Stimulated activated CD4-positive, alpha-beta T cell treated with anti-CD3 and anti-CD28 coated beads, TNF-alpha, amount 100 ng/mL, for 4 hours (primary cell): Measurements from ENCODE around the gene COX4I1.

Experiments
- DNase-seq, 3 experiments: peaks; one replicate each; pipeline ENCODE4 v3.0.0-alpha.2; 2020; ENCODE audit warnings: low read depth in 3 of 3

COX4I1 gene

DNA sequence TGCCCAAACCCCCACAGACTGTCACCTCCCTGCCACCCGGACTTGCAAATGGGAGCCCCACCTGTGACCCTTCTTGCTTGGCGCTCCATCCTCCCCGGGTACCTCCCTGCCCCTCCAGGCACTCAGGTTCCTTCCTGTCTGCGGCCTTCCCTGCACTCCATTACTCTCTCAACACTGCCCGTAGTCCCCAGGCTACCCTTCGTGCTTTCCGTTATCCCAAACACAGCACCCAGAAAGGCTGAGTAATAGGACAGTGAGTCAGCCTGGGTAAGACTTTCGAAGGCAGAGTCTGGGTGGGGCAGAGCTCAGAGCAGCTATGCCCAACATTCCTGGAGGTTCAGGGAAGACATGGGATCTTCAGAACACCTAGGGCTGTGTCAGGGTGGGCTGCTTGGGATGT lies 32.0 kb upstream of the COX4I1 start:
- DNase-seq, result no peak

DNA sequence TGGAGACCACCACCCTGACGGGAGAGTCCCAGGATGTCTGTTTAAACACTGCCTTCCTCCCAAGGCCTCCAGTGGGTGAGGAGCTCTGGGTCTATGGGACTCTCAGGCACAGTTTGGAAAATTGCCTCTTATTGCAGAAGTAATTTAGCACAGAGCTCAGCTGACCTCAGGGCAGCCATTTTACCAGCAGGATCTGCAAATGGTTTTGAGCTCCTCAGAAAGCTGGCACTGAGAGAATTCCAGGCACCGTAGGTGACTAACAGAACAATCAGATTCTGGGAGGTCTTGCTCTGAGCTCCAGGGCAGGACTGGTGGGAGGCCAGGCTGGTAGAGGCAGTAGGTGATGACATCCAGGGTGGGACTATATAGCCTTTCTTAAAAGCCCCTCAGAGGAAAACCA lies 31.3 kb upstream of the COX4I1 start:
- no peak for DNase-seq

DNA sequence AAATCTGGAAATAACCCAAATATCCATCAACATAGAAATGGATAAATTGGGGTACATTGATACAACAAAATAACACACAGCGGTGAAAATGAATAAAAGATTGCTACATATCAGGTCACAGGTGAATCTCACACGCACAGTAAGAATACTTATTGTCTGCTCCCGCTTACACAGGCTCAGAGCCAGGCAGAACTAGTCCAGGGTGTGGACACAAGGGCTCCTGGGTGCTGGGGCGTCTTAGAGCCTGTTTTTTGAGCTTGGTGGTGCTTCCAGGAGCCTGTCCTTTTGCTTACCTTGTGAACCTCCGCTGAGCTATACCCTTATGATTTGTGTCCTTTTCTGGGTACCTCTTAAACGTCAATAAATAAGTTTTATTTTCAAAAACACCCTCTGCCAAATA lies 28.8 kb upstream of the COX4I1 start:
- no peak for DNase-seq

DNA sequence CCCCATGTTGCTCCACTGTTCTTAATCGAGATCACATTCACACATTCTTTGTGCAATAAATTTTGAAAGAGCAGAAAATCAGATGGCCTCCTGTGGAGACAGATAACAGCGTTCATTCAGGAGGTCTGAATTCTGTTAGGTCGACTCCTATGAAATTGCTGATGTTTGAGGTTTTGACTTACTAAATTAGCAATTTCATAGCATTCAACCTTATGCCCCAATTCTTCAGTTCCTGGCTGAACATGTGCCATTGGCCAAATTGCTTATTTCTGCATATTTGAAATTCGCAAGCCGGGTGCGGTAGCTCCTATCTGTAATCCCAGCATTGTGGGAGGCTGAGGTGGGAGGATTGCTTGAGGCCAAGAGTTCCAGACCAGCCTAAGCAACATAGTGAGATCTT lies 26.5 kb upstream of the COX4I1 start:
- DNase-seq, result no peak

DNA sequence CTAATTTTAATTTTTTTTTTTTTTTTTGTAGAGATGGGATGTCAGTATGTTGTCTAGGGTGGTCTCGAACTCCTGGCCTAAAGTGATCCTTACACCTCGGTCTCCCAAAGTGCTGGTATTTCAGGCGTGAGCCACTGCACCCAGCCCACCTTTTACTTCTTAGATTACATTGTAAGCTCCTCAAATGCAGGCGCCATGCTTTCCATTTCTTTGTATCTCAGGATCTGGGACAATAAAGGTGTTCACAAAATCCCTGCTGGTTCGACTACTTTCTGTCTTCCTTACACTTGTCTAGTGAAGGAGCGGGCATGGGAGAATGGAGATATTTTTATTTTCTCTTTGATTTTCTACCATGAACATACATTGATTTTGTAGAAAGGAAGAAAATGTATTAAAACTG lies 25.4 kb upstream of the COX4I1 start:
- no peak for DNase-seq

DNA sequence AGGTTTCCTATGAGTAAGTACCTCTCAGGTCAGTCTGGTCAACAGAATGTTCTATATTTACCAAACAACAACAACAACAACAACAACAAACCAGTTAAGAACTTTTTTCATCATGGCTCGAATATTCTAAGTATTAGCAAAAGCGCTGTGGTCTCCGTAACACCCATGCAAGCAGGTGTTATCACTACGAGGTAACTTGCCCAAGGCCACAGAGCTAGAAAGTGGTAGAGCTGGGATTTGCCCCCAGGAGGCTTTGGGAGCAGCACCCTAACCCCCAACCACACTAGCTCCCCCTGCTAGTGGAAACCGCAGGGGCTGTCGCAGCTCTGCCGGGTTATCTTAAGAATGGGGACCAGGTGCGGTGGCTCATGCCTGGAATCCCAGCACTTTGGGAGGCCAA lies 24.7 kb upstream of the COX4I1 start:
- no peak for DNase-seq

DNA sequence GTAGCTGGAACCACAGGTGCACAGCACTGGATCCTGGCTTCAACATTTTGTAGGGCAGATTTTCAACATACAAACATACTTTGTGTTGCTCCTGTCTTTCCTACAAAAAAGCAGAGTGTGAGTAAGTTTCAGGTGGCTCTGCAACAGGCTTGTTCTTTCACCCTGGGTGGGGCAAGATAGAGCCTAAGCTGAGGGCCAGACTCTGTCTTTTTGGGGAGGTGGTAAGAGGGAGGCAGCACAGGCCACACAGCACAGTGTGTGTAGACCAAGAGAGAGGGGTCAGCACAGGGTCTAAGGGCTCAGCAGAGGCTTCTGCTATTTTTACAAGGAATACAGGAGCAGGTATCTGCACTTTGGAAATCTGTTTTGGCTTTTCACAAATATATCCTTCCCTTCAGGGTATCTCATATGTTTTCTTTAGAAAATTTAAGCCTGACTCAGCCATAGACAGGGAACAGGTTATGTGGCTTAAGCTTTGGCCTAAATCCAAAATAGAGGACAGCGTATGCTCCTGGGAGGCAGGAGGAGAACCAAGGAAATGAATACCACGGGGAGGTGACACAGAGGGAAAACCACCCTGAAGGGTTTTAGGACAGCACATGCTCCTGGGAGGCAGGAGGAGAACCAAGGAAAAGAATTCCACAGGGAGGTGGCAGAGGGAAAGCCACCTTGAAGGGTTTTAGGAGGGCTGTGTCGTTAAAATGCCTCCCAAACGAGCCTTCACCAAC lies 21.7 kb upstream of the COX4I1 start:
- no peak for DNase-seq

DNA sequence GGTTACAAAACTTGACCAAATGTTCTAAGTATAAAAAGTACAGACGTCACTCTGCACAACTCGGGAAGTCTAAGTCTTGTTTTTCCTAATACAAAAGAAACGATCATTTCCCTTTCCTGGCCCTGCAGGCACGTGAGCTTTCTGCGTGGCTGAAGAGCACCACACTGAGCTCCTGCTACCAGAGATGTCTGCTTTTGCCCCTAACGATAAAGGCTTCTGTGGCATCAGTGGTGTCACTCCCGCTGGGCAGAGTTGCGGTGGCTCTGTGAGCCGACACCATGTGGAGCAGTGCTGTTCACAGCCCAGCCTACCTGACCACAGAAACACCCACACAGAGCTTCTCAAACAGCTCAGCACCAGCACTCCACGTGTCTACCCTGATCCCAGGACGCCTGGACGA lies 20.6 kb upstream of the COX4I1 start:
- no peak for DNase-seq

DNA sequence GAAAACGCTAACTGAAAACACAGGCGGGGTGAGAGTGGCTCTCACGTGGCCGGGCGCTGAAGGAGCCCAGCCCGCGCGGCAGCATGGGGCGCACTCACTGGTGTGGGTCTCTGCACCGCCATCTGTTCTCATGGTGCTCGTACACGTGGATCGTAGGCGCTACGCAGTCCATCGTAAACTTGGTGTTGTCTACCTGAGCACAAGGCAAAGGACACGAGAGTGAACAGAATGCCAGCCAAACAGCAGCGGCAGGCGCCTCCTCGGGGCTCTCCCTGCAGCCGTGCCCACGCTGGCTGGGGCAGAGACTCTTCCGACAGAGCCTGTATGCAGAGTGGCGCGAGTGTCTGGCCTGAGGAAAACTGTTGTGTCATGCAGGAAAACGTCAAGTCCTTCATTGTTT lies 19.2 kb upstream of the COX4I1 start:
- no peak for DNase-seq

DNA sequence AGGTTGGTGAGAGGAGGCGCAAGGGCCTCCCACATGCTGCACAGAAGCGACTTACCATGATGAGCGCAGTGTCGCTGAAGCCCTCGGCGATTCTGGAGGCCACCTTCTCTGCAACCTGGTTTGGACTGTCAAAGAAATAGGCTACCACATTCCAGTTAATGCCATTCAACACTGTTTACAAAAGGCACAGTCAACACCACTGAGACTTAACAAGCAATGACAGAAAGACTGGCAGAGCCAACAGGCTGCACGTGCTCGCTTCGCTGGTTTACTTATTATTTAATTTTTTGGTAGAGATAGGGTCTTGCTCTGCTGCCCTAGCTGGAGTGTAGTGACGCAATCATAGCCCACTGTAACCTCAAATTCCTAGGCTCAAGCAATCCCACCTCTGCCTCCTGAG lies 18.3 kb upstream of the COX4I1 start:
- no peak for DNase-seq

DNA sequence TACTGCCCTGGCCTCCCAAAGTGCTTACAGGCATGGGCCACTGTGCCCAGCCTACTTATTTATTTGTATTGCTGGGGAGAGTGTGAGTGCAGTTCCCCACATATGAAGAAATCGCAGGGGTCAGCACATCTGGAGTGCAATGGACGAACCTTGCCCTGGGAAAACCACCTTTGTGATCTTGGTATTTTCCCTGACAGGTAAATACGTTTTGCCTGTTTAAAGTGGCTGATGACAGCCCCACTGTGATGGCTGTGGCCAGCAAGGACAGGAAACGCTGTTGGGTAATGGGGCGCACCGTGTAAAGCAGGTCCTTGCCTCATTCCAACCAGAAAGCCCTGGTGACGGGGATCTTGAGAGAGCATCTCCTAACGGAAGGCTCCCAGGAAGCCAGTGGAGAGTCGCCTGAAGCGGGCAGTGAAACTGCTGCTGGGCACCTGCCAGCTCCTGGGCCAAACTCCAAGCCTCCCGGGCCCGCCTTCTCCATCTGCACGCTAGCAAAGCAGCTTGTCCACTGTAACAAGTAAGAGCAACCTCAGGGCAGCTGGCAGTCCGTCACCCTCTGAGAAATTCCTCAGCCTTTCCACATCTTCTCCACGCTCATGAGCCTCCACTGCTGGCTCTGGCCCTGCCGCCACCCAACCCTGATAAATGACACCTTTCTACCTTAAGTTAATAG lies 17.7 kb upstream of the COX4I1 start:
- DNase-seq, result no peak

DNA sequence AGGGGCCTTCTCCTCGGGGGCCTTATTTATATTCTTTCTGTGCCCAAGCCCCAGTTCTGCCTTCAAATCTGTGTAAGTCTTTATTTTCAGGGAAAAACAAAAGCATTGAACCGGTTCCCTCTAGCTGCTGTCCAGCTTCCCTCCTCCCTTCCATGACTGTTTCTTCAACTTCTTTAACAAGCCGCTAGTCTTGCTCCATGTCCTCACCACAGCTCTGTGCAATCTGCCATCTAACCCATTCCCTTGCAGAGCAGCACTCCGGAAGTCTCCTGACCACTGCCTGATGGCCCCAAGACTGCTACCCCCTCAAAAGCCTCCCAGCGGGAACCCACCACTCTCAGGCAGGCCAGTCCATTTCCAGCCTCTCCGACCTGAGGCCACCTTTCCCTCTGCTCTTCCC lies 17.0 kb upstream of the COX4I1 start:
- DNase-seq, result no peak

DNA sequence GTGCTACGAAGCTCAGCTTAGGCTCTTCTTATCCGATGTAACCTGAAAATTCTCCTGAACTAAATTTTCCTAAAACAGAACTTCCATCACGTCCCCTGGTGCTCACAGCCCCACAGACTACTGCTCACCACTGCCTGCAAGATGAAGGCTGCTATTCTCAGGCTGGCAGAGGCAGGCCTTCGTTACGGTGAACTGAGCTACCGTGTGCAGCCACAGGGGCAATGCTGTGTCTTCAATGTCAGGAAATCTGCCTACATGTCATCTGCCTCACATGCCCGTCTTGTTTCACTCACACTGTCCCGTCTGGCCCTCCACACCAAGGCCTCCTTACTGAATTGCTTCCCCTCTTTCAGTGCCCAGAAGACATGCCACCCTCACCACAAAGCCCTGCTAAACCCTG lies 16.1 kb upstream of the COX4I1 start:
- DNase-seq, result no peak

DNA sequence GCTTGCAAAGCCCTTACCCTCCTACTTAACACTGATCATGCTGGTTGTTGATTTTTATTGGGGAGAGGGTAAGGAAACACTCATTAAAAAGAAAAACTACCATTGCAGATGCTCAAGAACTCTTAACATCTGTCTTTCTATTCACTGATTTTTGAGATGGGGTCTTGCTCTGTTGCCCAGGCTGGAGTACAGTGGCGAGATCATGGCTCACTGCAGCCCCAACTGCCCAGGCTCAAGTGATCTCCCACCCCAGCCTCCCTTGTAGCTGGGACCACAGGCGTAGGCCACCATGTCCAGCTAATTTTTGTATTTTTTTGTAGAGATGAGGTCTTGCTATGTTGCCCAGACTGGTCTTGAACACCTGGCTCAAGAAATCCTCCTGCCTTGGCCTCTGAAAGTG lies 14.7 kb upstream of the COX4I1 start:
- no peak for DNase-seq

DNA sequence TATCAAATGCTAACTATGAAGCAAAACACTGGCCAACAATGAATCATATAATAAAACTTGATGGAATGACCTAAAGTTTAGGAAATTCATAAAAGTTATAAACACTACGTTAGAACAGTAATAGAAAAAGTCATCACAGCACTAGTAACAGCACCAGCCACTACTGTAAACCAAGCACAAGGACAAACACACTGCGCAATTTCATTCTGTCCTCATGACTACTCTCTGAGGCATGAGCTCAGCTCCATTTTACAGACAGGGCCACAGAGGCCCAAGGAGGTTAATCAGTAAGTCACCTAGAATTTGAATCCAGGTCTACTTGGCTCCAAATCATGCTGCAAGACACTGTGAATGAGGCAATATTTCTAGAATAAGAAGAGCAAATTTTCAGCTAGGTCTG lies 13.6 kb upstream of the COX4I1 start:
- no peak for DNase-seq

DNA sequence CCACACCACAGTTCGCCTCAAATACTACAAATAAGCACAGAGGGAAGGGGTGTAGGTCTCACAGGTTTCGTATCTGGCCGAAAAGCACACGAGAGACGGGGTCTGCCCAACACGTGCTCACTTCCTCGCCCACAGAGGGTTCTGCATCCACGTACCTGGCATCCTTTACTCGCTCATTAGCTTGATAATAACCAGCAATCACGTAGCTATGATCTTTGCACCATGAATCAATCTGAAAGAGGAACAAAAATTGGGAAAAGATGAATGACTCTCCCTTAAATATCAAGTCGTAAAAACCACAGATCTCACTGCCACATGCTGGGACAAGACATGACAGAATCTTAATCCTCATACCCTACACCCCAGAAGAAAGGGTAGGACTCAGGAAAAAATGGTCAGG lies 10.7 kb upstream of the COX4I1 start:
- DNase-seq, result no peak

DNA sequence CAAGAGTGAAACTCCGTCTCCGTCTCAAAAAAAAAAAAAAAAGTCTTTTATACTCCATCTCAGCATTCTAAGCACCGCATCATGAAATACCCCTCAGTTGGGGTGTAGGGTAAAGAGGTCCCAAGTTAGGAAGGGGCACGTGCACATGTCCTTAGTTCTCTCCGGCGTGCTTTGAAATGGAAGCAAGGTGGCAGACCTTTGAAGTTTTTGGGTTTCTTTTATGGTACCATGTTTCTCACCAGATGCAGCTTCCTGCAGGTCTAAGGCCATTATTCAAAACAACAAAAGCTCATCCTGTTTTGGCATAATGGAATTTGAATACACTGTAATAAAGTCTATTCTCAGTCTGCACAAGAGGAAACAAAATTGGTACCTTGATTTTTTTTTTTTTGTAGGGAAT lies 9.7 kb upstream of the COX4I1 start:
- no peak for DNase-seq

DNA sequence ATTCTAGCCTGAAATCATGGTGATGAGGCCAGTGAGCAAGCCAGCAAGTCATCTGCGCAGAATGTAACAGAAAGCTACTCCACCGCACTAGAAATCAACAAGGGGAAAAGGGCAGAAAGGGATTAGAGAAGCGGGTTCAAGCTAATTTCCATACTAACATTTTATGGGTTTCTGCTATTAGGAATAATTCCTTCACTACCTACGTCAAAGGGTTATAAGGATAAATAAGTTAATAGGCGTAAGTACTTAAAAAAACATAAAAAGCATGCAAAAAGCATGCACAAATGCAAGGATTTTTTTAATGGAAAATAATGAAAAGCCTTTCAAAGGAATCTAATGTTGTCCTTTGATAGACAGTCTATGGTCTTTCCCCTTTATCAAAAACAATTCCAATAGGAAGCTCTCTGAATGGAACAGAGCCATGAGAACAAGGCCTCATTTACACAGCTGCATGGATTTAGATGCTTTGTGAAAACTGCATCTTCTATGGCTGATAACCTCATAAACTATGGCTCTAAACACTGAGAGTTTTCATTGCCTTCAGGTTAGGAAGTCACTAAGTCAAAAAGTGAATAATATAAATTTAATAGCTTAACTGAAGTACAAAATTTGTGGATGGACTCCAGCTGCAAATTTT lies 5.7 kb upstream of the COX4I1 start:
- DNase-seq, result no peak

DNA sequence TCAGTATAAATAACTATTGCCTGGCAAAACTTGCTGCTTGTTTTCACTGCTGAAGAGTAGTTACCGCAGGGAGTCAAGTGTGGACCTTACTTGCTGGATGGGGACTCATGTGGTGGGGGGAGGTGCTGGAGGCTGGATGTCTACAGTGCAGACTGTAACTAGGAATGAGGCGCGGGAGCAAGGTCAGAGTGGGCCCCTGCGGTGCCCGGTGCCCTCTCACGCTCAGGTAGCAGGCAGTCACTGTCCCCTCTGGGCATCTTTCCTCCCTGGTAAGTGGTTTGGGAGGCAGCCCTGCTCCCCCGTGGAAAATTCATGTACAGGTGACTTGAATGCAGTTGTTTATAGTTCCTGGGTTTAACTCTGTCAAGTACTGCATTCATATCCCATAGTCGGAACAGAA lies 4.8 kb upstream of the COX4I1 start:
- DNase-seq, result no peak

DNA sequence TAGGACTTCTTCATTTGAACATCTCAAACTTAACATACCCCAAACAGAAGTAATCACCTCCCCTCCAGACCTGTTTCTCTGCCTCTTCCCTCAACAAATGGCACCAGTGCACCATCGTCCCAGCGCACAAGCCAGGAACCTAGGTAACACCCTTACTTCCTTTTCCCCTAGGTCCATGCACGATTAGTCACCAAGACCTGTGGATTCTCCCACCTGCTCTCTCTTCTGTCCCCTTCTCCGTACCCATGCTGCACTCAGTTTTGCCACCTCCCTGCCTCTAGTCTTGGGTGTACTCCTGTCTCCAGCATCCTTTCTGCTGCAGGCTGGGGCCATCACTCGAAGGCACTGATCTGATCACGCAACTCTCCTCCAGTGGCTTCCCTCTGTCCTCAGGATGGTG lies 3.3 kb upstream of the COX4I1 start:
- no peak for DNase-seq

DNA sequence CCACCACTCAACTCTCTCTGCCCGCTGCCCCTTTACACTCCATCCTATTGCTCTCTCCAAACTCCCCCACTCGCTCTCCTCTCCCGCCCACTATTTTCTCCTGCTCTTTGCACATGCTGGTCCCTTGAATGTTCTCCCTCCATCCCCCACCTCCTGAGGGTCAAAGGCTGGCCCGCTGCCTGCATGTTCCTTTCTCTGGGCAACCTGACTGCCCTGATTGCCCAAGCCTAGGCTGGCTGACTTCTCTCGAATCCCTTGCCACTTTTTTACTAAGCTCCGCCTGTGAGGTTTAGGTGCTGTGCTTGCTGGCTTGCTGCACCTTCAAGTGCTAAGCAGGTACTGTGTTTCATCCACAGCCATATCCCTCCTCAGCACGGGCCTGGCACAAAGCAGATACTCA lies 2.9 kb upstream of the COX4I1 start:
- DNase-seq, result no peak

DNA sequence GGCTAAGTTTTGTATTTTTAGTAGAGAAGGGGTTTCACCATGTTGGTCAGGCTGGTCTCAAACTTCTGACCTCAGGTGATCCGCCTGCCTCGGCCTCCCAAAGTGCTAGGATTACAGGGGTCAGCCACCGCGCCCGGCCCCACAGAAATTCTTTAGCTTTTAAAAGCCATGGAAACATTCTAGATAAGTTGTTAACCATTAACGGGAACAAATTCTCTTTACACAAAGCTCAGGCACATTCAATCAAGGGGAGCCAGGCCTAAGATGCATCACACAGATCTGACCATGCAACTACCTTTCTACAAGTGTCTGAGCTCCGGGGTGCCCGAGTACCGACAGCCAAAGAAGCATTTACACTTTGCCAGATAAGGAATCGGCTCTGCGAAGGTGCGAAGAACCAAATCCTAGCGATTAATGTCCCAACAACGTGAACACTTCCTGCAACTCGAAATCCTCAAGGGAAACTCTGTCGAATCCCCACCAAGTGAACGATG lies 1.2 kb upstream of the COX4I1 start:
- DNase-seq, result no peak

DNA sequence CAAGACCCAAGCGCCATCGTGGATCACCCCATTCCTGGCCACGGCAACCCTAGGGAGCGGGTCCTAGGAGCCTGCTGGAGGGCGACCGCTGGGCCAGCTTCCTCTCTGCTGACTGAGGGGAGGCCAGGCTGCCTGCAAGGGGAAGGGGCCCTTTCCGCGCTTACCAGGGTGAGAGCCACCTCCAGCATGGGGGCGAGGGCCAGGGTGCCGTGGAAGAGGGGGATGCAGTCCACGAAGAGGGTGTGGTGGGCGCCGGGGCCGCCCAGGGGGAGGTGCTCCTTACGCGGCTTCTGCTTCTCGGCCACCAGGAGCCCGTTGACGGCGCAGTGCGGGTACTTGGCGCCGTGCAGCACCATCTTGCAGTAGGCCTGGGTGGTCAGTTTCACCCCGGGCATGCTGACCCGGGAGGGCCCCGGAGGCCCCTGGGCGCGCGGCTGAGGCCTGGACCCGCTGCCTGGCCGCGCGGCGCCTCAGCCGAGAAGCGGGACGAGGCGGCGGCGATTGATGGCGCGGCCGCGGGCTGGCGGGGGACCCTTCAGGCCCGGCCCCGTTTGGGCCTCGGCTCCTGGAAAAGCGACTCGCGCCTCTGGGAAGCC lies 496 bp upstream of the COX4I1 start:
- peak in 1 of 3 experiments; percentile 15 for DNase-seq
